HK-2 (cell line): Measurements from ENCODE around the gene LRRC2.
"Not testable (repeated sequence)": the region's sequence is repeated elsewhere in the genome, so short reads cannot be mapped to it uniquely, and the experiment has no call there.

Source experiments
- DNase-seq: peaks from one replicate; pipeline ENCODE4 v3.0.0-alpha.2; 2018; ENCODE audit not compliant: unreplicated experiment

LRRC2 gene

GRCh38 chr3:46557814-46558183 is 8.3 kb downstream of the LRRC2 start:
- DNase-seq: no peak

- no peak for DNase-seq
Observed at GRCh38 chr3:46553154-46553553, 12.9 kb downstream of the LRRC2 start.

- no peak for DNase-seq
Observed at GRCh38 chr3:46552538-46552937, 13.6 kb downstream of the LRRC2 start.

GRCh38 chr3:46551615-46552014 is 14.5 kb downstream of the LRRC2 start:
- no peak for DNase-seq

- no peak for DNase-seq
Observed at GRCh38 chr3:46549989-46550388, 16.1 kb downstream of the LRRC2 start.

- no peak for DNase-seq
Observed at GRCh38 chr3:46549408-46549904, 16.6 kb downstream of the LRRC2 start.

GRCh38 chr3:46548611-46549010 is 17.5 kb downstream of the LRRC2 start:
- not testable (repeated sequence) for DNase-seq

GRCh38 chr3:46546896-46547440 is 19.1 kb downstream of the LRRC2 start:
- DNase-seq: no peak

- no peak for DNase-seq
Observed at GRCh38 chr3:46545818-46546630, 20.1 kb downstream of the LRRC2 start.

GRCh38 chr3:46544771-46545503 is 21.2 kb downstream of the LRRC2 start:
- DNase-seq: no peak

- DNase-seq: no peak
Observed at GRCh38 chr3:46542801-46543201, 23.3 kb downstream of the LRRC2 start.

- no peak for DNase-seq
Observed at GRCh38 chr3:46542344-46542743, 23.8 kb downstream of the LRRC2 start.

GRCh38 chr3:46541835-46542234 is 24.3 kb downstream of the LRRC2 start:
- DNase-seq: no peak

GRCh38 chr3:46540550-46540949 is 25.6 kb downstream of the LRRC2 start:
- DNase-seq: no peak

GRCh38 chr3:46539443-46540005 is 26.6 kb downstream of the LRRC2 start:
- no peak for DNase-seq

- DNase-seq: no peak
Observed at GRCh38 chr3:46538803-46539442, 27.2 kb downstream of the LRRC2 start.

- not testable (repeated sequence) for DNase-seq
Observed at GRCh38 chr3:46538425-46538802, 27.7 kb downstream of the LRRC2 start.

GRCh38 chr3:46537779-46538178 is 28.3 kb downstream of the LRRC2 start:
- no peak for DNase-seq

GRCh38 chr3:46537316-46537715 is 28.8 kb downstream of the LRRC2 start:
- no peak for DNase-seq

- no peak for DNase-seq
Observed at GRCh38 chr3:46536758-46537157, 29.3 kb downstream of the LRRC2 start.

GRCh38 chr3:46535746-46536145 is 30.4 kb downstream of the LRRC2 start:
- no peak for DNase-seq

- DNase-seq: no peak
Observed at GRCh38 chr3:46533091-46533490, 33.0 kb downstream of the LRRC2 start.
